Loucy (cell line): ENCODE measurements around the gene JARID2.

ENCODE experiments used
- H2AFZ ChIP-seq: fragments of 200-600 bp; sonication (generic); 2 replicates; pipeline ENCODE4 v1.6.0; 2016; ENCODE audit warnings: antibody characterized with exemption, mild to moderate bottlenecking, low read length, moderate library complexity
- H3F3A ChIP-seq: fragments of 200-600 bp; 2 replicates; pipeline ENCODE4 v1.6.0; 2016; ENCODE audit warnings: antibody characterized with exemption, low read depth, mild to moderate bottlenecking
- H3K27me3 ChIP-seq: fragments of 200-600 bp; sonication (generic); 2 replicates; pipeline ENCODE4 v1.6.1; 2014; ENCODE audit warnings: low read length, mild to moderate bottlenecking; ENCODE audit not compliant: insufficient read depth, poor library complexity, severe bottlenecking
- H3K36me3 ChIP-seq: fragments of 200-600 bp; sonication (generic); 2 replicates; pipeline ENCODE4 v1.6.1; 2016; ENCODE audit warnings: low read length; ENCODE audit not compliant: insufficient read depth
- H3K4me1 ChIP-seq: fragments of 200-600 bp; sonication (generic); 2 replicates; pipeline ENCODE4 v1.5.1; 2014; ENCODE audit warnings: low read length, mild to moderate bottlenecking; ENCODE audit not compliant: insufficient read depth, poor library complexity, severe bottlenecking
- H3K4me2 ChIP-seq: fragments of 200-600 bp; sonication (generic); 2 replicates; pipeline ENCODE4 v1.6.0; 2014; ENCODE audit warnings: antibody characterized with exemption, low read length, low read depth, mild to moderate bottlenecking; ENCODE audit not compliant: poor library complexity, severe bottlenecking
- H3K4me3 ChIP-seq: fragments of 200-600 bp; sonication (generic); 2 replicates; pipeline ENCODE4 v1.5.1; 2014; ENCODE audit warnings: low read length, mild to moderate bottlenecking, mixed read lengths; ENCODE audit not compliant: poor library complexity, severe bottlenecking
- H3K79me2 ChIP-seq: fragments of 200-600 bp; sonication (generic); 2 replicates; pipeline ENCODE4 v1.6.1; 2014; ENCODE audit warnings: low read length; ENCODE audit not compliant: insufficient read depth
- H3K9ac ChIP-seq: fragments of 200-600 bp; sonication (generic); 2 replicates; pipeline ENCODE4 v1.6.0; 2014; ENCODE audit warnings: mild to moderate bottlenecking, low read depth, low read length, moderate library complexity; ENCODE audit not compliant: poor library complexity, severe bottlenecking
- H3K9me2 ChIP-seq: fragments of 200-600 bp; sonication (generic); replicated peaks from 2 replicates; pipeline ENCODE4 v1.6.1; 2016; ENCODE audit warnings: low read depth, low read length, mixed read lengths
- H3K9me3 ChIP-seq: fragments of 200-600 bp; sonication (generic); 2 replicates; pipeline ENCODE4 v1.6.1; 2014; ENCODE audit warnings: mild to moderate bottlenecking, antibody characterized with exemption, low read length, low read depth; ENCODE audit not compliant: insufficient read depth
- H4K20me1 ChIP-seq: fragments of 200-600 bp; sonication (generic); 2 replicates; pipeline ENCODE4 v1.6.0; 2014; ENCODE audit warnings: antibody characterized with exemption, low read length, mild to moderate bottlenecking; ENCODE audit not compliant: insufficient read depth, poor library complexity, severe bottlenecking
- CTCF ChIP-seq: fragments of 200-600 bp; sonication (generic); conservative IDR thresholded peaks from 2 replicates; pipeline ENCODE4 v1.5.1; 2014; ENCODE audit warnings: mild to moderate bottlenecking, antibody characterized with exemption, low read length
- EZH2phosphoT487 ChIP-seq: fragments of 200-600 bp; IDR thresholded peaks from 2 replicates; pipeline ENCODE4 v1.6.1; 2018; ENCODE audit warnings: antibody characterized with exemption, mild to moderate bottlenecking, moderate library complexity, borderline replicate concordance

Gene JARID2

GRCh38 chr6:15356937-15357336 lies 111.1 kb downstream of the JARID2 start:
- Histone ChIP-seq H3F3A (peaks cover 2% of the 10 kb centered on the region; the same call in 1 of the 2 replicates), H3K79me2 (peaks cover 100% of the 10 kb centered on the region), H2AFZ (no peak overlapping the region), H3K4me3 (no peak overlapping the region), H3K27me3 (no peaks in the 10 kb centered on the region), H3K4me2 (no peak overlapping the region), H3K9me3 (no peaks in the 10 kb centered on the region), H3K9ac (no peak overlapping the region), H4K20me1 (peaks cover 100% of the 10 kb centered on the region), H3K9me2 (no peaks in the 10 kb centered on the region), H3K36me3 (peaks cover 49% of the 10 kb centered on the region), H3K4me1 (peaks cover 38% of the 10 kb centered on the region)
- no peak for TF ChIP-seq CTCF
- TF ChIP-seq EZH2phosphoT487, result no peak

- peaks cover 100% of the 10 kb centered on the region for H4K20me1 ChIP-seq
- H3K9me3 ChIP-seq, result no peaks in the 10 kb centered on the region
- peaks cover 2% of the 10 kb centered on the region; the same call in 1 of the 2 replicates for H3F3A ChIP-seq
- no peak for TF ChIP-seq CTCF
- no peak for TF ChIP-seq EZH2phosphoT487
- peaks cover 100% of the 10 kb centered on the region for H3K79me2 ChIP-seq
- no peak overlapping the region for H3K4me3 ChIP-seq
- no peak overlapping the region for H3K9ac ChIP-seq
- no peaks in the 10 kb centered on the region for H3K9me2 ChIP-seq
- H3K36me3 ChIP-seq, result peaks cover 49% of the 10 kb centered on the region
- peaks cover 39% of the 10 kb centered on the region for H3K4me1 ChIP-seq
- H3K4me2 ChIP-seq, result no peak overlapping the region
- H3K27me3 ChIP-seq, result no peaks in the 10 kb centered on the region
- H2AFZ ChIP-seq, result no peak overlapping the region
Measured at GRCh38 chr6:15357782-15358181, 111.9 kb downstream of the JARID2 start.

- Histone ChIP-seq H3K4me3 (no peak overlapping the region), H3K9me3 (no peaks in the 10 kb centered on the region), H3K27me3 (no peaks in the 10 kb centered on the region), H3K36me3 (peaks cover 50% of the 10 kb centered on the region), H3K79me2 (peaks cover 100% of the 10 kb centered on the region), H3K4me2 (peak overlapping the region; percentile 30), H3F3A (peaks cover 2% of the 10 kb centered on the region; the same call in 1 of the 2 replicates), H2AFZ (no peak overlapping the region), H3K4me1 (peaks cover 48% of the 10 kb centered on the region), H3K9ac (no peak overlapping the region), H4K20me1 (peaks cover 100% of the 10 kb centered on the region), H3K9me2 (no peaks in the 10 kb centered on the region)
- TF ChIP-seq CTCF (no peak), EZH2phosphoT487 (peak; percentile 28; the same call in 1 of the 2 replicates)
Measured at GRCh38 chr6:15358579-15359327, 112.9 kb downstream of the JARID2 start.
